ENCODE measurements around the gene ZC3H12A.

The ZC3H12A gene

GRCh38 chr1:37478890-37479254 lies 4.5 kb downstream of the ZC3H12A start:
- no peak for DNase-seq (ENCODE audit: low read depth in 2 of 2)

GRCh38 chr1:37479255-37480124 lies 5.1 kb downstream of the ZC3H12A start:
- DNase-seq (ENCODE audit: low read depth in 2 of 2): peak; percentile 89 to 91

- no peak for DNase-seq (ENCODE audit: low read depth in 2 of 2)
Measured at GRCh38 chr1:37480125-37480466, 5.7 kb downstream of the ZC3H12A start.

- no peak for DNase-seq (ENCODE audit: low read depth in 2 of 2)
Measured at GRCh38 chr1:37480581-37481288, 6.4 kb downstream of the ZC3H12A start.

- no peak for DNase-seq (ENCODE audit: low read depth in 2 of 2)
Measured at GRCh38 chr1:37481289-37482003, 7.1 kb downstream of the ZC3H12A start.

- DNase-seq (ENCODE audit: low read depth in 2 of 2): no peak
Measured at GRCh38 chr1:37482004-37482785, 7.8 kb downstream of the ZC3H12A start.

GRCh38 chr1:37482796-37483744 lies 8.7 kb downstream of the ZC3H12A start:
- DNase-seq (ENCODE audit: low read depth in 2 of 2): no peak

- no peak for DNase-seq (ENCODE audit: low read depth in 2 of 2)
Measured at GRCh38 chr1:37483785-37484184, 9.4 kb downstream of the ZC3H12A start.

GRCh38 chr1:37484325-37485051 lies 10.1 kb downstream of the ZC3H12A start:
- no peak for DNase-seq (ENCODE audit: low read depth in 2 of 2)

GRCh38 chr1:37485902-37486679 lies 11.7 kb downstream of the ZC3H12A start:
- no peak for DNase-seq (ENCODE audit: low read depth in 2 of 2)

- peak in 1 of 2 donors; percentile 61 for DNase-seq (ENCODE audit: low read depth in 2 of 2)
Measured at GRCh38 chr1:37486680-37487618, 12.6 kb downstream of the ZC3H12A start.

- no peak for DNase-seq (ENCODE audit: low read depth in 2 of 2)
Measured at GRCh38 chr1:37487619-37487984, 13.2 kb downstream of the ZC3H12A start.

- DNase-seq (ENCODE audit: low read depth in 2 of 2): no peak
Measured at GRCh38 chr1:37493336-37494098, 19.1 kb downstream of the ZC3H12A start.

- DNase-seq (ENCODE audit: low read depth in 2 of 2): no peak
Measured at GRCh38 chr1:37495875-37496274, 21.5 kb downstream of the ZC3H12A start.

GRCh38 chr1:37497832-37498231 lies 23.5 kb downstream of the ZC3H12A start:
- DNase-seq (ENCODE audit: low read depth in 2 of 2): no peak

GRCh38 chr1:37498872-37499617 lies 24.7 kb downstream of the ZC3H12A start:
- DNase-seq (ENCODE audit: low read depth in 2 of 2): no peak

GRCh38 chr1:37501661-37502060 lies 27.3 kb downstream of the ZC3H12A start:
- no peak for DNase-seq (ENCODE audit: low read depth in 2 of 2)

All from stimulated activated CD4-positive, alpha-beta T cell treated with anti-CD3 and anti-CD28 coated beads, Interleukin-15, amount 100 ng/mL, for 48 hours (primary cell).